HG03159 (cell line): ENCODE results near the gene ZNF346.
A peak's percentile ranks its signal among the peaks of the same experiment; 100 is the strongest.
"Not testable (repeated sequence)": the region's sequence is repeated elsewhere in the genome, so short reads cannot be mapped to it uniquely, and the experiment has no call there.

Experiments
- ATAC-seq: cut with Tn5 transposase; IDR thresholded peaks from one replicate; pipeline ENCODE4 v1.9.1; 2021; ENCODE audit warnings: mild to moderate bottlenecking, moderate library complexity; ENCODE audit not compliant: unreplicated experiment

The ZNF346 gene

GRCh38 chr5:177022386-177023302 is at the start of gene ZNF346:
ZNF346 (plus strand) TSS chr5:177022696; CDS start chr5:177022739, 43 bp downstream.
- ATAC-seq = peak; percentile 93

GRCh38 chr5:176979669-176980068 is 42.8 kb upstream of the ZNF346 start:
- no peak for ATAC-seq

- ATAC-seq = no peak
Measured at GRCh38 chr5:176980818-176981217, 41.7 kb upstream of the ZNF346 start.

- ATAC-seq = not testable (repeated sequence)
Measured at GRCh38 chr5:176983112-176983511, 39.4 kb upstream of the ZNF346 start.

GRCh38 chr5:176983593-176983992 is 38.9 kb upstream of the ZNF346 start:
- ATAC-seq = not testable (repeated sequence)

- ATAC-seq = not testable (repeated sequence)
Measured at GRCh38 chr5:176984176-176984575, 38.3 kb upstream of the ZNF346 start.

- ATAC-seq = no peak
Measured at GRCh38 chr5:176985516-176985915, 37.0 kb upstream of the ZNF346 start.

- no peak for ATAC-seq
Measured at GRCh38 chr5:176986280-176986679, 36.2 kb upstream of the ZNF346 start.

GRCh38 chr5:176987583-176987982 is 34.9 kb upstream of the ZNF346 start:
- ATAC-seq = no peak

GRCh38 chr5:176993081-176993480 is 29.4 kb upstream of the ZNF346 start:
- ATAC-seq = not testable (repeated sequence)

- ATAC-seq = no peak
Measured at GRCh38 chr5:176994460-176995121, 27.9 kb upstream of the ZNF346 start.

- no peak for ATAC-seq
Measured at GRCh38 chr5:176995122-176995490, 27.4 kb upstream of the ZNF346 start.

GRCh38 chr5:176995896-176996767 is 26.4 kb upstream of the ZNF346 start:
- no peak for ATAC-seq

GRCh38 chr5:176996780-176997179 is 25.7 kb upstream of the ZNF346 start:
- ATAC-seq = no peak

GRCh38 chr5:176998828-176999227 is 23.7 kb upstream of the ZNF346 start:
- ATAC-seq = no peak

GRCh38 chr5:176999526-176999925 is 23.0 kb upstream of the ZNF346 start:
- not testable (repeated sequence) for ATAC-seq

- ATAC-seq = no peak
Measured at GRCh38 chr5:177003649-177004048, 18.8 kb upstream of the ZNF346 start.

- ATAC-seq = no peak
Measured at GRCh38 chr5:177004961-177005360, 17.5 kb upstream of the ZNF346 start.

GRCh38 chr5:177005619-177006264 is 16.8 kb upstream of the ZNF346 start:
- peak; percentile 44 for ATAC-seq

GRCh38 chr5:177006265-177006972 is 16.1 kb upstream of the ZNF346 start, which contains the start of gene UIMC1:
UIMC1 (minus strand) TSS chr5:177006779; CDS start chr5:176982615, 24,164 bp downstream.
- ATAC-seq = peak; percentile 69
